Activated naive CD8-positive, alpha-beta T cell (primary cell): ENCODE results near the gene ANTXRL.
"Not testable (repeated sequence)": the region's sequence is repeated elsewhere in the genome, so short reads cannot be mapped to it uniquely, and the experiment has no call there.

Source experiments
- H3K27ac Mint-ChIP-seq: one replicate; pipeline ENCODE4 v1.8.0; 2021; ENCODE audit warnings: mixed read lengths
- H3K27me3 Mint-ChIP-seq: one replicate; pipeline ENCODE4 v1.8.0; 2021; ENCODE audit warnings: mixed read lengths
- H3K36me3 Mint-ChIP-seq: one replicate; pipeline ENCODE4 v1.8.0; 2021; ENCODE audit warnings: mixed read lengths
- H3K4me1 Mint-ChIP-seq: one replicate; pipeline ENCODE4 v1.8.0; 2021; ENCODE audit warnings: low read depth, mixed read lengths
- H3K4me3 Mint-ChIP-seq: one replicate; pipeline ENCODE4 v1.8.0; 2021; ENCODE audit warnings: mild to moderate bottlenecking, mixed read lengths
- H3K9me3 Mint-ChIP-seq: one replicate; pipeline ENCODE4 v1.8.0; 2021; ENCODE audit warnings: low read depth, mixed read lengths

The ANTXRL gene

GRCh38 chr10:46250898-46251856 is 35.6 kb upstream of the ANTXRL start:
- Mint-ChIP-seq H3K9me3 (no peaks in the 10 kb centered on the region), H3K27ac (no peak overlapping the region), H3K4me3 (no peak overlapping the region), H3K4me1 (peaks cover 14% of the 10 kb centered on the region), H3K27me3 (no peaks in the 10 kb centered on the region), H3K36me3 (peaks cover 3% of the 10 kb centered on the region)

- H3K9me3 Mint-ChIP-seq: no peaks in the 10 kb centered on the region
- peaks cover 3% of the 10 kb centered on the region for H3K36me3 Mint-ChIP-seq
- no peak overlapping the region for H3K27ac Mint-ChIP-seq
Measured at GRCh38 chr10:46251857-46252847, 34.6 kb upstream of the ANTXRL start.

GRCh38 chr10:46253076-46254006 is 33.5 kb upstream of the ANTXRL start:
- Mint-ChIP-seq H3K36me3 (peaks cover 3% of the 10 kb centered on the region), H3K27me3 (no peaks in the 10 kb centered on the region), H3K4me1 (peaks cover 31% of the 10 kb centered on the region), H3K9me3 (no peaks in the 10 kb centered on the region), H3K4me3 (no peak overlapping the region), H3K27ac (no peak overlapping the region)

More at GRCh38 chr10:46251857-46252847, 34.6 kb upstream of the ANTXRL start:
- no peaks in the 10 kb centered on the region for H3K27me3 Mint-ChIP-seq
- H3K4me3 Mint-ChIP-seq: no peak overlapping the region
- peaks cover 22% of the 10 kb centered on the region for H3K4me1 Mint-ChIP-seq

GRCh38 chr10:46254007-46254383 is 32.8 kb upstream of the ANTXRL start:
- Mint-ChIP-seq H3K4me3 (no peak overlapping the region), H3K9me3 (no peaks in the 10 kb centered on the region), H3K4me1 (peaks cover 36% of the 10 kb centered on the region), H3K27ac (no peak overlapping the region), H3K36me3 (peaks cover 7% of the 10 kb centered on the region), H3K27me3 (no peaks in the 10 kb centered on the region)

GRCh38 chr10:46254467-46254866 is 32.3 kb upstream of the ANTXRL start:
- H3K4me1 Mint-ChIP-seq: peaks cover 36% of the 10 kb centered on the region

GRCh38 chr10:46255210-46255609 is 31.6 kb upstream of the ANTXRL start:
- H3K36me3 Mint-ChIP-seq, H3K9me3 Mint-ChIP-seq, H3K4me3 Mint-ChIP-seq, H3K27me3 Mint-ChIP-seq: not testable (repeated sequence)
- Mint-ChIP-seq H3K4me1 (peaks cover 34% of the 10 kb centered on the region), H3K27ac (peak overlapping the region; percentile 66)

More at GRCh38 chr10:46254467-46254866, 32.3 kb upstream of the ANTXRL start:
- no peaks in the 10 kb centered on the region for H3K9me3 Mint-ChIP-seq
- H3K4me3 Mint-ChIP-seq: no peak overlapping the region
- no peak overlapping the region for H3K27ac Mint-ChIP-seq
- peaks cover 7% of the 10 kb centered on the region for H3K36me3 Mint-ChIP-seq
- H3K27me3 Mint-ChIP-seq: no peaks in the 10 kb centered on the region

- no peak overlapping the region for H3K4me3 Mint-ChIP-seq
- peaks cover 11% of the 10 kb centered on the region for H3K36me3 Mint-ChIP-seq
- peaks cover 42% of the 10 kb centered on the region for H3K4me1 Mint-ChIP-seq
- H3K9me3 Mint-ChIP-seq: no peaks in the 10 kb centered on the region
- H3K27ac Mint-ChIP-seq: peak overlapping the region; percentile 83
- no peaks in the 10 kb centered on the region for H3K27me3 Mint-ChIP-seq
Measured at GRCh38 chr10:46255801-46256747, 30.7 kb upstream of the ANTXRL start.

GRCh38 chr10:46257099-46257498 is 29.7 kb upstream of the ANTXRL start:
- no peak overlapping the region for H3K4me3 Mint-ChIP-seq
- H3K36me3 Mint-ChIP-seq: peaks cover 17% of the 10 kb centered on the region
- no peaks in the 10 kb centered on the region for H3K27me3 Mint-ChIP-seq
- no peaks in the 10 kb centered on the region for H3K9me3 Mint-ChIP-seq
- peaks cover 50% of the 10 kb centered on the region for H3K4me1 Mint-ChIP-seq
- peak overlapping the region; percentile 73 for H3K27ac Mint-ChIP-seq

- peaks cover 60% of the 10 kb centered on the region for H3K4me1 Mint-ChIP-seq
- H3K27me3 Mint-ChIP-seq, H3K9me3 Mint-ChIP-seq, H3K4me3 Mint-ChIP-seq: not testable (repeated sequence)
- peak overlapping the region; percentile 47 for H3K27ac Mint-ChIP-seq
- peaks cover 14% of the 10 kb centered on the region for H3K36me3 Mint-ChIP-seq
Measured at GRCh38 chr10:46262906-46263560, 23.8 kb upstream of the ANTXRL start.

- Mint-ChIP-seq H3K4me3 (no peak overlapping the region), H3K9me3 (no peaks in the 10 kb centered on the region), H3K4me1 (peaks cover 57% of the 10 kb centered on the region), H3K27ac (peak overlapping the region; percentile 82), H3K36me3 (peaks cover 11% of the 10 kb centered on the region), H3K27me3 (no peaks in the 10 kb centered on the region)
Measured at GRCh38 chr10:46263831-46264268, 22.9 kb upstream of the ANTXRL start.

- peak overlapping the region; percentile 82 for H3K27ac Mint-ChIP-seq
- no peaks in the 10 kb centered on the region for H3K27me3 Mint-ChIP-seq
- no peaks in the 10 kb centered on the region for H3K9me3 Mint-ChIP-seq
- H3K4me1 Mint-ChIP-seq: peaks cover 55% of the 10 kb centered on the region
- H3K36me3 Mint-ChIP-seq: peaks cover 10% of the 10 kb centered on the region
- H3K4me3 Mint-ChIP-seq: peak overlapping the region; percentile 2
Measured at GRCh38 chr10:46264336-46264735, 22.5 kb upstream of the ANTXRL start.

- peak overlapping the region; percentile 2 for H3K4me3 Mint-ChIP-seq
- peaks cover 10% of the 10 kb centered on the region for H3K36me3 Mint-ChIP-seq
- H3K4me1 Mint-ChIP-seq: peaks cover 55% of the 10 kb centered on the region
- no peaks in the 10 kb centered on the region for H3K27me3 Mint-ChIP-seq
- H3K27ac Mint-ChIP-seq: peak overlapping the region; percentile 82
- H3K9me3 Mint-ChIP-seq: no peaks in the 10 kb centered on the region
Measured at GRCh38 chr10:46264737-46265368, 21.9 kb upstream of the ANTXRL start.
